Parathyroid adenoma (tissue), 2 donors: ENCODE measurements around the gene HAUS7.

Source experiments
- H2AFZ ChIP-seq: fragments of 300-600 bp; sonication (generic); one replicate; pipeline ENCODE4 v1.7.0; 2017; ENCODE audit warnings: antibody characterized with exemption, mild to moderate bottlenecking
- H3K27ac ChIP-seq: fragments of 300-600 bp; sonication (generic); one replicate; pipeline ENCODE4 v1.7.0; 2017
- H3K27me3 ChIP-seq: fragments of 300-600 bp; sonication (generic); one replicate; pipeline ENCODE4 v1.7.0; 2017; ENCODE audit warnings: low read length; ENCODE audit not compliant: control insufficient read depth, insufficient read depth
- H3K36me3 ChIP-seq: fragments of 300-600 bp; sonication (generic); one replicate; pipeline ENCODE4 v1.7.0; 2017; ENCODE audit warnings: low read length; ENCODE audit not compliant: control insufficient read depth, insufficient read depth
- H3K4me1 ChIP-seq: fragments of 300-600 bp; sonication (generic); one replicate; pipeline ENCODE4 v1.7.0; 2017; ENCODE audit warnings: control low read depth
- H3K4me2 ChIP-seq: fragments of 300-600 bp; sonication (generic); one replicate; pipeline ENCODE4 v1.7.0; 2017; ENCODE audit warnings: low read length
- H3K4me3 ChIP-seq: fragments of 300-600 bp; sonication (generic); one replicate; pipeline ENCODE4 v1.7.0; 2017; ENCODE audit warnings: low read depth, low read length
- H3K79me2 ChIP-seq: fragments of 300-600 bp; sonication (generic); one replicate; pipeline ENCODE4 v1.7.0; 2017; ENCODE audit warnings: control low read depth
- H3K9ac ChIP-seq: fragments of 300-600 bp; sonication (generic); one replicate; pipeline ENCODE4 v1.7.0; 2017; ENCODE audit warnings: mild to moderate bottlenecking
- H3K9me3 ChIP-seq: fragments of 300-600 bp; sonication (generic); one replicate; pipeline ENCODE4 v1.7.0; 2017; ENCODE audit warnings: low read length; ENCODE audit not compliant: control insufficient read depth
- TF ChIP-seq, protein P1 (sequence below): fragments of 300-600 bp; sonication (generic); IDR thresholded peaks from one replicate; pipeline ENCODE4 v1.7.0; 2017; ENCODE audit warnings: antibody characterized with exemption, mild to moderate bottlenecking
- donor health status: primary hyperparathyroidism.

The HAUS7 gene

DNA sequence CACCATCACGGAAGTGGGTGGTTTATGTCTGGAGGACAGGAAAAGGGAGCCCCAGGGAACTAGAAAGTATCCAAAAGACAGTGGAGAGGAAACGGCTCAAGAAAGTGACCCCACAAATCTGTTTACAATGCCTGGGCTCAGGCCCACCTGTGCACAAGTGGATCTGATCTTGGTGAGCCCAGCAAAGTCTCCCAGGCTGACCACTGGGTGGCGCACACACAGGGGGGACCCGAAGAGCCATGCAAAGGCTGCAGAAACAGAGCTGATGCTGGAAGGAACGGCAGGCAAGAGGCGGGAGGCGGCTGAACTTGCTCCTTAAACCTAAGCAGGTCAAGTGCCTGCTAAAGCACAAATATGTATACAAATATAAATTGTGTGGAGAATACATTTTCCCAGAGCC lies 9.6 kb downstream of the HAUS7 start:
- no peak overlapping the region for H3K4me2 ChIP-seq
- H3K27ac ChIP-seq = no peak overlapping the region
- no peaks in the 10 kb centered on the region for H3K27me3 ChIP-seq
- TF ChIP-seq, protein P1, sequence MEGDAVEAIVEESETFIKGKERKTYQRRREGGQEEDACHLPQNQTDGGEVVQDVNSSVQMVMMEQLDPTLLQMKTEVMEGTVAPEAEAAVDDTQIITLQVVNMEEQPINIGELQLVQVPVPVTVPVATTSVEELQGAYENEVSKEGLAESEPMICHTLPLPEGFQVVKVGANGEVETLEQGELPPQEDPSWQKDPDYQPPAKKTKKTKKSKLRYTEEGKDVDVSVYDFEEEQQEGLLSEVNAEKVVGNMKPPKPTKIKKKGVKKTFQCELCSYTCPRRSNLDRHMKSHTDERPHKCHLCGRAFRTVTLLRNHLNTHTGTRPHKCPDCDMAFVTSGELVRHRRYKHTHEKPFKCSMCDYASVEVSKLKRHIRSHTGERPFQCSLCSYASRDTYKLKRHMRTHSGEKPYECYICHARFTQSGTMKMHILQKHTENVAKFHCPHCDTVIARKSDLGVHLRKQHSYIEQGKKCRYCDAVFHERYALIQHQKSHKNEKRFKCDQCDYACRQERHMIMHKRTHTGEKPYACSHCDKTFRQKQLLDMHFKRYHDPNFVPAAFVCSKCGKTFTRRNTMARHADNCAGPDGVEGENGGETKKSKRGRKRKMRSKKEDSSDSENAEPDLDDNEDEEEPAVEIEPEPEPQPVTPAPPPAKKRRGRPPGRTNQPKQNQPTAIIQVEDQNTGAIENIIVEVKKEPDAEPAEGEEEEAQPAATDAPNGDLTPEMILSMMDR = peak; percentile 26
- H3K4me3 ChIP-seq = no peak overlapping the region
- H3K9me3 ChIP-seq = no peaks in the 10 kb centered on the region
- H3K36me3 ChIP-seq = no peaks in the 10 kb centered on the region
- no peak overlapping the region for H2AFZ ChIP-seq
- no peak overlapping the region for H3K9ac ChIP-seq
- H3K4me1 ChIP-seq = no peaks in the 10 kb centered on the region
- no peaks in the 10 kb centered on the region for H3K79me2 ChIP-seq

DNA sequence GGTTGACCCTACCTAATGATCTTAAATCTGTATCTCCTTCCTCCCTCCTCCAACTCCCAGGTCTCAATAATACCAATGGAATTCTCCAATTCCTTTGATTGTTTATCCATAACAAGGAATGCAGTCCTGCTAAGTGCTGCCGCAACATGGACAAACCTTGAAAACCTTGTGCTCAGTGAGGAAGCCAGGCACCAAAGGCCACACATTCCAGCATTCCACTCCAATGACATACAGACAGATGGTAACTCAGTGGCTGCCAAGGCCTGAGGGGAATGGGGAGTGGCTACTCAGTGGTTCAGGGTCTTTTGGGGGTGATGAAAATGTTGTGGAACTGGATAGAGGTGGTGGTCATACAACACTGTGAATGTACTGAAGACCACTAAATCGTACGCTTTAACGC lies 10.4 kb downstream of the HAUS7 start:
- Histone ChIP-seq H3K4me1 (no peaks in the 10 kb centered on the region), H3K79me2 (no peaks in the 10 kb centered on the region), H3K4me3 (no peak overlapping the region), H3K9ac (no peak overlapping the region), H3K4me2 (no peak overlapping the region), H3K36me3 (no peaks in the 10 kb centered on the region), H3K9me3 (no peaks in the 10 kb centered on the region), H3K27me3 (no peaks in the 10 kb centered on the region), H3K27ac (no peak overlapping the region), H2AFZ (no peak overlapping the region)
- TF ChIP-seq, protein P1 = no peak

DNA sequence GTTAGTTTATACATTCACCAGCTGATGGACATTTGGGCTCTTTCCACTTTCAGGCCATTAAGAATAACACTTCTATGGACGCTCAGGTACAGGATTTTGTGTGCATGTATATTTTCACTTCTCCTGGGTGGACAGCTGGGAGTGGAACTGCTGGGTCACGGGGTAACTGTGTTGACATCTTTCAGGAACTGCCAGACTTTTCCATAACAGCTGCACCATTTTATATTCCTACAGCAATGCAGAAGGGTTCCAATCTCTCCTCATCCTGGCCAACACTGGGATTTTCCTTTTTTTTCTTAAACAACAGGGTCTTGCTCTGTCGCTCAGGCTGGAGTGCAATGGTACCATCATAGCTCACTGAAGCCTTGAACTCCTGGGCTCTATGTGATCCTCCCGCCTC lies 11.9 kb downstream of the HAUS7 start:
- Histone ChIP-seq H3K79me2 (no peaks in the 10 kb centered on the region), H3K9me3 (no peaks in the 10 kb centered on the region), H3K4me2 (no peak overlapping the region), H3K27ac (no peak overlapping the region), H3K36me3 (no peaks in the 10 kb centered on the region), H3K27me3 (no peaks in the 10 kb centered on the region), H2AFZ (no peak overlapping the region), H3K4me3 (no peak overlapping the region), H3K4me1 (no peaks in the 10 kb centered on the region), H3K9ac (no peak overlapping the region)
- TF ChIP-seq, protein P1 = no peak

DNA sequence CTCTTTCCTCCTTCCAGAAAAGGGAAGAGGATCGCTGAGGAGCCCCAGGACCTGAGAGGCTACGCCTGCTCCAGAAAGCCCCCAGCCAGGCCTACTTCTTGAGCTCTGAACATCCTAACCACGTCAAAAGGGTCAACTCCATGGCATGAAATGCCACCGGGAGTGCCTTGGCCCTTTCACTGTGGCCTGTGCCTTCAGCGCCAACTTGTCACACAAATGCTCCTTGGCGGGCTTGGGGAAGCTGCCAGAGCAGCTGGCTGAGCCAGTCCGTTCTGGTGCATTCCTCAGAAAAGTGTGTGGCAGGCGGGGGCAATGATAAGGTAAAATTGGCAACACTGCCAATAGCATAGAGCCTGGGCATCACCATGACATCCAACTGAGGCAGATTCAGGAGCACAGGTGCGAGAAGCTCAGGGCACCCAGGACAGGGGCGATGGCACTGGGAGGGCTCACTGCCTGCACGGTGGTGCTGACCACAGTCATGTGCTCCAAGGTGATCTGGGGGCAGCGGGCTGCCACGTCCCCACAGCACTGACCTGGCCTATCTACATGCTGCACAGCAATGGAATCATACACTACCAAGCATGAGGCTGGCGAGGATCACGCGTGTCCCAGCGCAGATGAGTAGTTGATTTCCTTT lies 12.4 kb downstream of the HAUS7 start:
- Histone ChIP-seq H3K9ac (no peak overlapping the region), H3K4me1 (no peaks in the 10 kb centered on the region), H2AFZ (no peak overlapping the region), H3K27me3 (no peaks in the 10 kb centered on the region), H3K79me2 (no peaks in the 10 kb centered on the region), H3K36me3 (no peaks in the 10 kb centered on the region), H3K9me3 (no peaks in the 10 kb centered on the region), H3K4me3 (no peak overlapping the region), H3K4me2 (no peak overlapping the region), H3K27ac (no peak overlapping the region)
- TF ChIP-seq, protein P1 = no peak

DNA sequence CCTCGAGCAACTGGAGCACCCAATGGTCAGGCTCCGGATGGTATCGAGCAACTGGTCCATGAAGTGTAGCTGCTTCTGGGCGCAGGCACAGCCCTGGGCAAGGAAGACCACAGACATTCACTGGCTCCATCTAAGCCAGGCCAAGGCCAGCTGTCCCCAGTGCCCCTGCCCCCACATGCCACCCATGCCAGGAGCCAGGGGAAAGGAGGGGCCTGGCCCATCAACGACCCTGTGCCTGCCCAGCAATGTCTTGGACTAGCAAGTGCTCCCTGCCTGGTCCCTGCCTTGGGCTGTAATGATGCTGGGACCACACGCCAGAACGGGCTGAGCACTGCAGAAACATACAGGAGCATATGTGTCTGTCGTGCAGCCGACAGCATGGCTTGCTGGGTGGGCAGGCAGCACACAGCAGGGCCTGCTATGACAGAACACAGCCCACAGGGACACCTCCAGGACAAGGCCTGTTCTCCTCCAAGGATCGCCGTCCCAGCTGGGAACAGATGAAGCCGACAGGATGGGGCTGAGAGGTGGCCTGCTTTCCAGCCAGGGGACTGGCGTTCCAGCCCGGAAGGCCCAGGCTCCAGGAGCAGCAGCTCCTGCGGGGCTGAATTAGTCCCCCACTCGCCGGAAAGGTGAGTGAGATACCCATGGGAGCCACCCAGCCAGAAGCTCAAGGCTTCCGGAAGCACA lies 13.1 kb downstream of the HAUS7 start:
- TF ChIP-seq, protein P1 = no peak
- H3K27me3 ChIP-seq = no peaks in the 10 kb centered on the region
- no peaks in the 10 kb centered on the region for H3K36me3 ChIP-seq
- H3K79me2 ChIP-seq = no peaks in the 10 kb centered on the region
- H3K9me3 ChIP-seq = no peaks in the 10 kb centered on the region
- H2AFZ ChIP-seq = no peak overlapping the region
- no peak overlapping the region for H3K4me3 ChIP-seq
- no peak overlapping the region for H3K9ac ChIP-seq
- H3K4me2 ChIP-seq = no peak overlapping the region
- no peak overlapping the region for H3K27ac ChIP-seq
- H3K4me1 ChIP-seq = no peaks in the 10 kb centered on the region
